Midbrain (tissue), 1 donor: ENCODE measurements around the gene UMODL1.
"Not testable (repeated sequence)": the region's sequence is repeated elsewhere in the genome, so short reads cannot be mapped to it uniquely, and the experiment has no call there.

ENCODE experiments used
- DNase-seq: peaks from one replicate; lab custom pipeline; 2025; lab: John Stamatoyannopoulos, UW

The UMODL1 gene

DNA sequence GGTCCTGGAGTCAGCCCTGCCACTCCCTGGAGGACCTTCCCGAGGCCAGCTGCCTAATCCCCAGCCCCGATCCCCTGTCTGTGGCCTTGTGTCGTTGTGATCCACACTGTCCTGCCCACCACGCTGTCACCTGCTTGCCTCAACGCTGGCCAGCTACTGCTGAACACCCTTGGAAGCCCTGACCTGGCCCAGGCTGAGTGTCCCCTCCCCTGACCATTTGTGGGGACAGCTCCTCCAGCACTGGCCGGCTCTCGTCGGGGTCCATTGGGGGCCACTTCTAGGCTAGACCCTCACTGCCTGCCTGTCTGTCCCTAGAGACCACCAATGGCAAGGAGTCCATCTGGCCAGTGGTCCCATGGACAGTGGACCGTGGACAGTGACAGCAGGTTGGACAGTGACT is 12.0 kb upstream of the UMODL1 start:
- DNase-seq, result no peak

GRCh38 chr21:42059721-42060120 is 11.4 kb upstream of the UMODL1 start:
- no peak for DNase-seq

- DNase-seq, result no peak
These were observed 11.0 kb upstream of the UMODL1 start for GRCh38 chr21:42060166-42060565.

- DNase-seq, result peak; percentile 36
These were observed 9.7 kb upstream of the UMODL1 start for GRCh38 chr21:42061195-42061985.

GRCh38 chr21:42061986-42062235 is 9.2 kb upstream of the UMODL1 start:
- DNase-seq, result no peak

GRCh38 chr21:42062236-42063022 is 8.7 kb upstream of the UMODL1 start:
- no peak for DNase-seq

DNA sequence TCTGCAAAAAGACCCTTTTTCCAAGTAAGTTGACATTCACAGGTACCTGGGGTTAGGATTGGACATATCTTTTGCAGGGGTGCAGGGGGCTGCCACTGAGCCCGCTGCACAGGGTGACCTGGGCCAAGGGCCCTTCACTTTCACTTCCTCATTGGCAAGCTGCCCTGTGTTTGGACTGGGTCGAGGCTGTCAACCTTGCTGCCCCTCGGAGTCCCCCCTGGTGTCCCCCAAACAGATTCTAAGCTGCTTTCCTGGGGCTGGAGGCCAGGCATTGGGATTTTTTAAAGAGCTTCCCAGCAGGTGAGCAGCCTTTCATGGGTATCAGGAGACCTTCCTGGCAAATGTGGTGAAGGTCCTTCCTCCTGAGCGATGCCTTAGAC is 7.9 kb upstream of the UMODL1 start:
- peak; percentile 29 for DNase-seq

GRCh38 chr21:42063571-42064521 is 7.3 kb upstream of the UMODL1 start:
- DNase-seq, result no peak

DNA sequence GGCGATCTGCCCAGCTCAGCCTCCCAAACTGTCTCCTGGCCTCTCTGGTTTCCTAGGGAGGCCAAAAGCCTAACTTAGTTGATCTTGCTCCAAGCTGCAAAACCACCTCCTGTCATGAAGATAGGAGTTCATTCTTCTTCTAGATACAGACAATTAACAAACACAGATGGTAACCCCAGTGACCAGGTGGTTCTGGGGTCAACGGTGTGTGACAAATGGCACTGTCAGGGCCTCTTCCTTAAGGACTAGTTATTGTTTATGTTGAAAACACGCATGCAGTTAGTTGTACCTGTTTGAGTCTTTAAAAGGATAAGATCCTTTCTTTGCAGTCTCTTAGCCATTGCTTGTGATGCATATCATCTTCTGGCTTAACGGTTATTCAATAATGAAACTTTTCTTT is 4.6 kb upstream of the UMODL1 start:
- no peak for DNase-seq

- DNase-seq, result no peak
These were observed 3.4 kb upstream of the UMODL1 start for GRCh38 chr21:42067531-42068255.

DNA sequence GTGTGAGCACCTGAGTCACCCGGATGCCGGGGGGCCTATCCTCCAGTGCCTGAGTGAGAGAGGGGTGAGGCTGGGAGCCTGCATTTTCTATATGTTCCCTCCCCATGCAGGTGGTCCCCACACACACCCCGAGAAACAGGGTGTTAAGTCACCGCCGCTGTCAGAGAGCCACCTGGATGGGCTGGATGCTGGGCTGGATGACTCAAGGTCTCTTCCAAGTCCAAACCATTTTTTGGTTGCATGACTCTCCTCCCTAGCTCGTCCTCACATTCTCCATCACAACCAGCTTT is 2.9 kb upstream of the UMODL1 start:
- DNase-seq, result no peak

GRCh38 chr21:42068592-42068991 is 2.5 kb upstream of the UMODL1 start:
- DNase-seq, result no peak

- DNase-seq, result no peak
These were observed 1.8 kb upstream of the UMODL1 start for GRCh38 chr21:42069327-42069726.

- DNase-seq, result peak; percentile 32
These were observed 1.3 kb upstream of the UMODL1 start for GRCh38 chr21:42069843-42070242.

GRCh38 chr21:42073145-42074099 is 2.3 kb downstream of the UMODL1 start:
- DNase-seq, result no peak

DNA sequence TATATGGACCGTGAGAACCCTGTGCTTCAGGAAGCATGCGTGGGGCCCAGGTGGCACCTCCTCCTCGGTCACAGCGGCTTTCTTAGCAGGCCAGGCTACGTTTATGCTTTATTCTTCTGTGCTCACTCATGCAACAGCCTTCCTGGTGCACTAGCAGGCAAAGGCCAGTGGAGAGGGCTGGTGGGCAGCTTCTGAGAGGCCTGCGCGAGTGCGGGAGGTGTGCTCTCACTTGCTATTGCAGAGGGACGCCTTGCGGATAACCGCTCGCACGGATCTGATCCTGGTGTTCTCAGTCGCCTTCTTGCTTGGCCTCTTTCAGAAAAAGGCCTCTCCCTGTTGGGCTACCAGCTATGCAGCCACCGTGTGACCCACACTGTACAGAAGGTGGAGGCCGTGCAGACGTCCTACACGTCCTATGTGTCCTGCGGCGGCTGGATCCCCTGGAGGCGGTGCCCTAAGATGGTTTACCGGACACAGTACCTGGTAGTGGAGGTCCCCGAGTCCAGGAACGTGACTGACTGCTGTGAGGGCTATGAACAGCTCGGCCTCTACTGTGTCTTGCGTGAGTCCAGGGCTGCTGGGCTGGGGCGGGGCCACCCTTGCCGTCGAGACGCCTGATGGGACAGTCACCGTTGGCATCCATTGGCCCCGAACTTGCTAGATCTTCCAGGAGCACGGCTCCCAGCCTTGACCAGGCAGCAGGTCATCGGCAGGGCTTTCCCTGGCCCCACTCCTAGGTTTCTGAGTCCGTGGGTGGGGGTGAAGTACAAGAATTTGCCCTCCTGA is 4.8 kb downstream of the UMODL1 start:
- DNase-seq, result no peak

DNA sequence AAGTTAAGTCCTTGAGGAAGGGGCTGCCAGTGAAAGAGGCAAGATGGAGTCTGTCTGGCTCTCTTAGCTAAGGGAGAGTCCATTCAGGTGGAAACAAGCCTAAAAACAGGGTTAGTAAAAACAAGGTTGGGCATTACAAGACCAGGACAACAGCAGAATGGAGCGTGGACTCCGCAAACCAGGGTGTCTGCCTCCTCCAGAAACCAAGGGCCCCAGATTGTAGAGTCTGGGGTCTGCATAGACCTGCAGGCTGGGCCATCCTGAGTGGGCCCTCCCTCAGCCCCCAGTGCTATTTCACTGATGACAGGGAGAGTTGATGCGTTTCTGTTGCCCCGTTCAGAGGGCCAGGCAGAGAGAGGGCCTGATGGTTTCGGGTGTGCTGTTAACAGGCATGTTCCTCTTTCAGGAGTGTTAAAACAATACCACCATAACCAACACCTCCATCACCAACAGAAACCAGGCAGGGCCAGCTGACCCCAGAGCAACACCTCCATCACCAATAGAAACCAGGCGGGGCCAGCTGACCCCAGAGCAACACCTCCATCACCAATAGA is 6.6 kb downstream of the UMODL1 start:
- not testable (repeated sequence) for DNase-seq

DNA sequence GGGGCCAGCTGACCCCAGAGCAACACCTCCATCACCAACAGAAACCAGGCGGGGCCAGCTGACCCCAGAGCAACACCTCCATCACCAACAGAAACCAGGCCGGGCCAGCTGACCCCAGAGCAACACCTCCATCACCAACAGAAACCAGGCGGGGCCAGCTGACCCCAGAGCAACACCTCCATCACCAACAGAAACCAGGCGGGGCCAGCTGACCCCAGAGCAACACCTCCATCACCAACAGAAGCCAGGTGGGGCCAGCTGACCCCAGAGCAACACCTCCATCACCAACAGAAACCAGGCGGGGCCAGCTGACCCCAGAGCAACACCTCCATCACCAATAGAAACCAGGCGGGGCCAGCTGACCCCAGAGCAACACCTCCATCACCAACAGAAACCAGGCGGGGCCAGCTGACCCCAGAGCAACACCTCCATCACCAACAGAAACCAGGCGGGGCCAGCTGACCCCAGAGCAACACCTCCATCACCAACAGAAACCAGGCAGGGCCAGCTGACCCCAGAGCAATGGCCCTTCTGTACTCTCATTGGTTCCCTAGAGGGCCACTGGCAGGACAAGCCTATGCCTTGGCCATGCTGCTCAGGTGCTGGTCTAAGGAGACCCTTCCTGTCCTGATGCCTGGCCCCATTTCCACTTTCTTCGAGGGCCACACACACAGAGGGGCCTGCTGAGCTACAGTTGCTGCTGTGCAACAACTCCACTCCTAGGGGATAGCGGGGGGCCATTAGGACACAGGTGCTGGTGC is 7.3 kb downstream of the UMODL1 start:
- DNase-seq, result not testable (repeated sequence)
